Endothelial cell of umbilical vein (primary cell): ENCODE results near the gene ZMYM4. TPM values are rescaled to one million over a fixed set of nuclear protein-coding genes. Genes with fewer than 3 reads are reported as not detected.

Experiments used
- BruUV-seq: library from RNA; stranded (reverse); fragments of 400-500 nt; replicated peaks from 2 replicates; lab custom pipeline; 2021; lab: Mats Ljungman, UMichigan
- CTCF ChIA-PET: fragments of 300-600, 350-600 bp; sonication (Branson Sonifier 250); formaldehyde crosslinking; loops from one replicate; lab custom pipeline; 2021; ENCODE audit warnings: antibody characterized with exemption, inconsistent platforms; lab: Charles Lee
- POLR2A ChIA-PET: fragments of 300-600, 350-600 bp; sonication (Branson Sonifier 250); formaldehyde crosslinking; loops from one replicate; lab custom pipeline; 2021; ENCODE audit warnings: antibody characterized with exemption, inconsistent platforms; lab: Charles Lee
- DNase-seq: peaks from one replicate; pipeline ENCODE4 v3.0.0-alpha.2; 2011; ENCODE audit warnings: low read depth, low spot score
- FAIRE-seq: peaks from 2 replicates; lab custom pipeline; 2011; peaks lifted over from hg19 to GRCh38; lab: Jason Lieb, UNC
- H2AFZ ChIP-seq: 2 replicates; pipeline ENCODE4 v1.6.0; 2012; ENCODE audit warnings: low read depth, low read length, control low read depth, inconsistent platforms
- H3K27ac ChIP-seq: 2 replicates; pipeline ENCODE4 v1.5.1; 2011; ENCODE audit warnings: low read depth, mild to moderate bottlenecking, control low read depth, low read length, moderate library complexity; ENCODE audit not compliant: insufficient read depth
- H3K27me3 ChIP-seq, 2 experiments: 2 replicates each; pipeline versions ENCODE4 v1.6.0 to v1.6.1; 2011; ENCODE audit warnings: low read length in 2 of 2, mixed read lengths in 1 of 2; ENCODE audit not compliant: control insufficient read depth in 2 of 2, insufficient read depth in 2 of 2
- H3K36me3 ChIP-seq, 2 experiments: 2 replicates in 1 of 2; 3 replicates in 1 of 2; pipeline ENCODE4 v1.5.1; 2011; ENCODE audit warnings: low read length in 2 of 2, mild to moderate bottlenecking in 1 of 2, moderate library complexity in 1 of 2; ENCODE audit not compliant: control insufficient read depth in 2 of 2, insufficient read depth in 2 of 2; ENCODE audit errors: extremely low read depth in 1 of 2
- H3K4me1 ChIP-seq: 3 replicates; pipeline ENCODE4 v1.5.1; 2011; ENCODE audit warnings: mild to moderate bottlenecking, low read length; ENCODE audit not compliant: control insufficient read depth, insufficient read depth; ENCODE audit errors: extremely low read depth
- H3K4me2 ChIP-seq: 2 replicates; pipeline ENCODE4 v1.6.1; 2011; ENCODE audit warnings: low read length, control low read depth, mixed read lengths; ENCODE audit not compliant: insufficient read depth
- H3K4me3 ChIP-seq, 3 experiments: fragments of 200-600 bp in 1 of 3; sonication (generic), shearing (Covaris generic) in 1 of 3; replicated peaks in 1 of 3; 2 replicates each; pipeline ENCODE4 v1.5.1; 2011 to 2016; ENCODE audit warnings: control low read depth in 3 of 3, low read length in 3 of 3, mild to moderate bottlenecking in 2 of 3, inconsistent platforms in 1 of 3, low read depth in 1 of 3, moderate library complexity in 1 of 3; ENCODE audit not compliant: insufficient read depth in 1 of 3
- H3K79me2 ChIP-seq: 2 replicates; pipeline ENCODE4 v1.6.0; 2012; ENCODE audit warnings: low read length, inconsistent platforms; ENCODE audit not compliant: control insufficient read depth, insufficient read depth
- H3K9ac ChIP-seq: replicated peaks from 2 replicates; pipeline ENCODE3; 2011; ENCODE audit warnings: low read length, control low read depth; ENCODE audit not compliant: insufficient read depth; ENCODE audit errors: extremely low read depth
- H3K9me1 ChIP-seq: replicated peaks from 3 replicates; pipeline ENCODE4 v1.6.0; 2011; ENCODE audit warnings: mild to moderate bottlenecking, low read length; ENCODE audit not compliant: control insufficient read depth, insufficient read depth; ENCODE audit errors: extremely low read depth
- H3K9me3 ChIP-seq: replicated peaks from 2 replicates; pipeline ENCODE4 v1.5.1; 2012; ENCODE audit warnings: low read length, inconsistent platforms; ENCODE audit not compliant: control insufficient read depth, insufficient read depth
- H4K20me1 ChIP-seq: replicated peaks from 2 replicates; pipeline ENCODE3; 2011; ENCODE audit warnings: mild to moderate bottlenecking, low read length; ENCODE audit not compliant: control insufficient read depth, insufficient read depth; ENCODE audit errors: extremely low read depth
- EZH2 ChIP-seq: IDR thresholded peaks from 2 replicates; pipeline ENCODE4 v1.6.1; 2012; ENCODE audit warnings: borderline replicate concordance, low read depth, mild to moderate bottlenecking, moderate library complexity, low read length, inconsistent platforms; ENCODE audit not compliant: severe bottlenecking
- FOS ChIP-seq: IDR thresholded peaks from 2 replicates; pipeline ENCODE4 v1.6.1; 2011; ENCODE audit warnings: mild to moderate bottlenecking, low read length, moderate library complexity, borderline replicate concordance; ENCODE audit not compliant: insufficient read depth
- GATA2 ChIP-seq: IDR thresholded peaks from 2 replicates; pipeline ENCODE4 v1.7.0; 2011; ENCODE audit warnings: low read depth, mild to moderate bottlenecking, moderate library complexity, mixed read lengths, low read length; ENCODE audit not compliant: insufficient read length, insufficient read depth
- POLR2AphosphoS5 ChIP-seq: IDR thresholded peaks from 2 replicates; pipeline ENCODE4 v1.6.1; 2012; ENCODE audit warnings: low read depth, mild to moderate bottlenecking, control low read depth, low read length, moderate library complexity; ENCODE audit not compliant: insufficient read depth
- dilution Hi-C: fragments of 300-500 bp; cut with MboI; formaldehyde crosslinking; loops from one replicate; pipeline ENCODE4 v1.15.0; 2019; ENCODE audit warnings: low sequenced_read_pairs; ENCODE audit not compliant: extremely low pct_ligation_motif_present
- intact Hi-C: fragments of 100-400 bp; cut with micrococcal nuclease; formaldehyde crosslinking; loops from one replicate; pipeline ENCODE4 v1.10.0; 2022
- polyA plus RNA-seq, 4 experiments: library from polyadenylated mRNA; depleted of rRNA in 3 of 4; stranded (reverse) in 3 of 4; unstranded in 1 of 4; fragments of >200 nt; gene quantifications; 2 replicates each; pipeline versions ENCODE4 v1.2.1 to v1.2.3, GENCODE V29; 2011 to 2012; ENCODE audit warnings: missing spikeins in 1 of 4
- total RNA-seq: library from RNA; stranded (reverse); gene quantifications from 2 replicates; pipeline ENCODE4 v1.2.3, GENCODE V29; 2021
- TF ChIP-seq, protein P1 (sequence below), 2 donors: IDR thresholded peaks; 1 replicate in 1 of 2; 2 replicates in 1 of 2; pipeline ENCODE4 v1.5.1; 2011; ENCODE audit warnings: low read length in 2 of 2, mild to moderate bottlenecking in 2 of 2, moderate library complexity in 2 of 2, control low read depth in 1 of 2, inconsistent platforms in 1 of 2, low read depth in 1 of 2; ENCODE audit not compliant: insufficient read depth in 1 of 2; ENCODE audit errors: extremely low read depth in 1 of 2
- TF ChIP-seq, protein P2 (sequence below): IDR thresholded peaks from 2 replicates; pipeline ENCODE4 v1.6.1; 2011; ENCODE audit not compliant: insufficient read depth, insufficient read length

Gene ZMYM4
- total and polyA plus RNA-seq, 2 donors (not counting 3 experiments of a cell fraction or from before 2014, with no cell fraction given) = 15.3 to 65.0 TPM

DNA sequence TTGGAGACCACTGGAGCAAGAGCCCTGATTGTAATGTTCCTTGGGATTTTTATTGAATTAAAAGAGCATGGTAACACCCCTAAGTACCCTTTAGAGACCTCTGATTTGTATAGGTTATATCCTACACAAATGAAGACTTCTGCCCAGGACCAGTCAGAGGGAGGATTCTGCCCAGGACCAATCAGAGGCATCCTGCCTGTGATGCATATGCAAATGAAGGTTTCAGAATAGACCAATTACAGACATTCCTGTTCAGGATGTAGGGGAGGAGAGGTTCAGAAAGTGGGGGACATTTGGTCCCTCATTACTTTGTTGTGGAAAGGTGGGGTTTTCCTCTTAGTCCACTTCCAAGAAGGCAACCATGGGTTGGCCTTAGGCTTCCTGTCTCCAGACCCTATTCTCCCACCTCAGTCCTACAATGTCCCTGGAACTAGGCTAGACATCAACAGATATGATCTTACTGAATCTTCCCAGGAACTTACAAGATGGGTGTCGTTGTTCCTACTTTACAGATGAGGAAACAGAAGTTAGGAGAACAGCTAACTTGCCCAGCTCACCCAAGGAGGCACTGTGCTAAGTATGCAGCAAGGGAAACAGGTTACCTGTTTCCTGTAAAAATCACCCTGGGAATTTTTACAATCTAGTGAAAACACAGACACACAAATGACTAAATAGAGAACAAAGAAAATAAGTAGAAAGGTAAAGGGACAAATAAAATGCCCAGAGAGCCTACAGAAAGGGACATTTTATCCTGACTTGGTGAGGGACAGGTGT lies 38.7 kb upstream of the ZMYM4 start:
- H3K27me3 ChIP-seq = peaks cover 0 to 8% of the 10 kb centered on the region in 2 experiments
- H3K36me3 ChIP-seq = no peaks in the 10 kb centered on the region
- no peak overlapping the region for H3K4me3 ChIP-seq
- no peaks in the 10 kb centered on the region for H3K79me2 ChIP-seq
- TF ChIP-seq, protein P1, sequence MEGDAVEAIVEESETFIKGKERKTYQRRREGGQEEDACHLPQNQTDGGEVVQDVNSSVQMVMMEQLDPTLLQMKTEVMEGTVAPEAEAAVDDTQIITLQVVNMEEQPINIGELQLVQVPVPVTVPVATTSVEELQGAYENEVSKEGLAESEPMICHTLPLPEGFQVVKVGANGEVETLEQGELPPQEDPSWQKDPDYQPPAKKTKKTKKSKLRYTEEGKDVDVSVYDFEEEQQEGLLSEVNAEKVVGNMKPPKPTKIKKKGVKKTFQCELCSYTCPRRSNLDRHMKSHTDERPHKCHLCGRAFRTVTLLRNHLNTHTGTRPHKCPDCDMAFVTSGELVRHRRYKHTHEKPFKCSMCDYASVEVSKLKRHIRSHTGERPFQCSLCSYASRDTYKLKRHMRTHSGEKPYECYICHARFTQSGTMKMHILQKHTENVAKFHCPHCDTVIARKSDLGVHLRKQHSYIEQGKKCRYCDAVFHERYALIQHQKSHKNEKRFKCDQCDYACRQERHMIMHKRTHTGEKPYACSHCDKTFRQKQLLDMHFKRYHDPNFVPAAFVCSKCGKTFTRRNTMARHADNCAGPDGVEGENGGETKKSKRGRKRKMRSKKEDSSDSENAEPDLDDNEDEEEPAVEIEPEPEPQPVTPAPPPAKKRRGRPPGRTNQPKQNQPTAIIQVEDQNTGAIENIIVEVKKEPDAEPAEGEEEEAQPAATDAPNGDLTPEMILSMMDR (IDR thresholded peaks at IDR 0.05; ENCODE audit: extremely low read depth in 1 of 2, insufficient read depth in 1 of 2, low read depth in 1 of 2, low read length in 2 of 2) = no peak
- TF ChIP-seq FOS (no peak), POLR2AphosphoS5 (no peak), GATA2 (no peak), EZH2 (no peak)
- TF ChIP-seq, protein P2, sequence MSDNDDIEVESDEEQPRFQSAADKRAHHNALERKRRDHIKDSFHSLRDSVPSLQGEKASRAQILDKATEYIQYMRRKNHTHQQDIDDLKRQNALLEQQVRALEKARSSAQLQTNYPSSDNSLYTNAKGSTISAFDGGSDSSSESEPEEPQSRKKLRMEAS = no peak
- intact Hi-C loops (no loop called here), dilution Hi-C loops (no loop called here)
- H4K20me1 ChIP-seq = no peaks in the 10 kb centered on the region
- DNase-seq (no peak), FAIRE-seq (no peak)
- H2AFZ ChIP-seq = no peak overlapping the region
- no peaks in the 10 kb centered on the region for H3K4me1 ChIP-seq
- no peaks in the 10 kb centered on the region for H3K9me1 ChIP-seq
- H3K9ac ChIP-seq = no peak overlapping the region
- H3K4me2 ChIP-seq = no peak overlapping the region
- BruUV-seq = no TSS peak
- CTCF ChIA-PET = no interaction called here
- no peaks in the 10 kb centered on the region for H3K9me3 ChIP-seq
- POLR2A ChIA-PET = no interaction called here
- H3K27ac ChIP-seq = no peak overlapping the region
